ENCODE results near the gene CTRB2. TPM values are rescaled to one million over a fixed set of nuclear protein-coding genes. Genes with fewer than 3 reads are reported as not detected.

CTRB2 gene
- total RNA-seq, 1 donor from 2014 or later = not detected

GRCh38 chr16:75203096-75203495, 3.9 kb downstream of the CTRB2 start:
- Mint-ChIP-seq H3K9me3 (no peaks in the 10 kb centered on the region), H3K4me1 (peaks cover 14% of the 10 kb centered on the region), H3K4me3 (no peak overlapping the region), H3K27ac (ENCODE audit: unreplicated experiment) (no peak overlapping the region), H3K27me3 (ENCODE audit: low read depth) (no peaks in the 10 kb centered on the region), H3K36me3 (ENCODE audit: low read depth) (no peaks in the 10 kb centered on the region)
- DNase-seq (ENCODE audit: low read depth, low spot score) = no peak
- no peak for TF ChIP-seq CTCF (conservative IDR thresholded peaks at IDR 0.05)

- Mint-ChIP-seq H3K27ac (ENCODE audit: unreplicated experiment) (no peak overlapping the region), H3K27me3 (ENCODE audit: low read depth) (no peaks in the 10 kb centered on the region), H3K4me1 (peaks cover 15% of the 10 kb centered on the region), H3K4me3 (no peak overlapping the region), H3K36me3 (ENCODE audit: low read depth) (no peaks in the 10 kb centered on the region), H3K9me3 (no peaks in the 10 kb centered on the region)
- no peak for TF ChIP-seq CTCF (conservative IDR thresholded peaks at IDR 0.05)
- DNase-seq (ENCODE audit: low read depth, low spot score) = no peak
These were observed 4.8 kb downstream of the CTRB2 start for GRCh38 chr16:75202069-75202590.

GRCh38 chr16:75198135-75198600, 8.8 kb downstream of the CTRB2 start:
- no peak for DNase-seq (ENCODE audit: low read depth, low spot score)
- Mint-ChIP-seq H3K27me3 (ENCODE audit: low read depth) (no peaks in the 10 kb centered on the region), H3K4me1 (peaks cover 15% of the 10 kb centered on the region), H3K9me3 (no peaks in the 10 kb centered on the region), H3K4me3 (no peak overlapping the region), H3K36me3 (ENCODE audit: low read depth) (no peaks in the 10 kb centered on the region), H3K27ac (ENCODE audit: unreplicated experiment) (no peak overlapping the region)
- no peak for TF ChIP-seq CTCF (conservative IDR thresholded peaks at IDR 0.05)

DNA sequence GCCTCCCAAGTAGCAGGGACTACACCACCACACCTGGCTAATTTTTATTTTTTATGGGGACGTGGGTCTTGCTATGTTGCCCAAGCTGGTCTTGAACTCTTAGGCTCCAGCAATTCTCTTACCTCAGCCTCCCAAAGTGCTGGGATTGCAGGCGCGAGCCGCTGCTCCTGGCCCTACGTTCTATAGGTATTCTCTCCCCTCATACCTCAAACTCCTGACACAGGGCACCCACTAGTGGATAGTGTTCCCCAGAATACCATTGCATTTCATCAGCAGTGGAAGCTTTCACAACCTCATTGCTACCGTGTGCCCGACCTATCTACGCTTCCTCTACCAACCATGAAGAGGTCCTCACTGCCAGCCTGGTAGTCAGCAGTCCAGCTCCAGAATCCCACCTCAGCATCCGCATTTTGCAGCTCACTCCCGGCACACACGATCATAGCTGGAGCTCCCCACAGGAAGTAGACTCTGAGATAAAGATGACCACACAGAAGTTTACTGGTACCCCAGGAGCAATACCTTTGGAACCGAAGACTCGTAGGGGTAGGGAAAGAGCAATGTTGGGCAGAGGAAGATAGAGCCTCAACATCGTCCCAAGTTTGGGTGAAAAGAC, 9.3 kb downstream of the CTRB2 start:
- no peak for DNase-seq (ENCODE audit: low read depth, low spot score)
- Mint-ChIP-seq H3K27ac (ENCODE audit: unreplicated experiment) (no peak overlapping the region), H3K36me3 (ENCODE audit: low read depth) (no peaks in the 10 kb centered on the region), H3K9me3 (no peaks in the 10 kb centered on the region), H3K4me3 (no peak overlapping the region), H3K4me1 (peaks cover 15% of the 10 kb centered on the region), H3K27me3 (ENCODE audit: low read depth) (no peaks in the 10 kb centered on the region)
- TF ChIP-seq CTCF (conservative IDR thresholded peaks at IDR 0.05) = no peak

DNA sequence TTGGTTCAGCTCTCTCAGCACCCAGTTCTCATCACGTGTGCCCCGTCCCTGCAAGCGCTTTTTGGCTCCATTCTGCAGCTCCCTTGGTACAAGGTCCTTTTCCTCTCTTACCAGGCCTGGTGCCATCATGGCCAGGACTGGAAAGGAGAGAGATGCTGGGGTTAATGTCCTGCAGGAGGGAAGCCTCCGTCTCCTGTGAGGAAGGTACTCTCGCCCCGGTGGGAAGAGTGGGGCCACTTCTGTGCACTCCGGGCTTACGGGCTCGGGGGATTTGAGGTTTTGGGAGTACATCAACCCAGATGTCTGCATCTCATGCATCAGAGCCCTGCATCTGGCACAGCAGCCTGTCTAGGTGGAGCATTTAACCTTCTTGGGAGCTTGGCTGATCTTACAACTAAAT, 10.1 kb downstream of the CTRB2 start:
- no peak for DNase-seq (ENCODE audit: low read depth, low spot score)
- H3K36me3 Mint-ChIP-seq (ENCODE audit: low read depth) = no peaks in the 10 kb centered on the region
- no peak for TF ChIP-seq CTCF (conservative IDR thresholded peaks at IDR 0.05)

More for the DNA sequence above, 10.1 kb downstream of the CTRB2 start:
- H3K9me3 Mint-ChIP-seq = no peaks in the 10 kb centered on the region
- no peak overlapping the region for H3K27ac Mint-ChIP-seq (ENCODE audit: unreplicated experiment)
- no peaks in the 10 kb centered on the region for H3K27me3 Mint-ChIP-seq (ENCODE audit: low read depth)
- no peak overlapping the region for H3K4me3 Mint-ChIP-seq
- peaks cover 12% of the 10 kb centered on the region for H3K4me1 Mint-ChIP-seq
